Measurements from ENCODE around the gene RAB11FIP5.

GRCh38 chr2:73063909-73064875 lies 48.6 kb downstream of the RAB11FIP5 start:
- TF ChIP-seq CTCF (IDR thresholded peaks at IDR 0.05; ENCODE audit: extremely low read depth in 1 of 2, insufficient read depth in 1 of 2, low read depth in 1 of 2, low read length in 2 of 2) (no peak), POLR2A (IDR thresholded peaks at IDR 0.05; ENCODE audit: low read depth, low read length) (no peak)
- TF ChIP-seq, protein P1, sequence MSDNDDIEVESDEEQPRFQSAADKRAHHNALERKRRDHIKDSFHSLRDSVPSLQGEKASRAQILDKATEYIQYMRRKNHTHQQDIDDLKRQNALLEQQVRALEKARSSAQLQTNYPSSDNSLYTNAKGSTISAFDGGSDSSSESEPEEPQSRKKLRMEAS (IDR thresholded peaks at IDR 0.05; ENCODE audit: insufficient read depth, insufficient read length) = no peak
